GM10847 (cell line): Measurements from ENCODE around the gene FAM210B.

Experiments
- POLR2A ChIP-seq: IDR thresholded peaks from 2 replicates; pipeline ENCODE4 v1.6.1; 2011; ENCODE audit not compliant: insufficient read length; ENCODE audit errors: extremely low read depth

FAM210B gene

DNA sequence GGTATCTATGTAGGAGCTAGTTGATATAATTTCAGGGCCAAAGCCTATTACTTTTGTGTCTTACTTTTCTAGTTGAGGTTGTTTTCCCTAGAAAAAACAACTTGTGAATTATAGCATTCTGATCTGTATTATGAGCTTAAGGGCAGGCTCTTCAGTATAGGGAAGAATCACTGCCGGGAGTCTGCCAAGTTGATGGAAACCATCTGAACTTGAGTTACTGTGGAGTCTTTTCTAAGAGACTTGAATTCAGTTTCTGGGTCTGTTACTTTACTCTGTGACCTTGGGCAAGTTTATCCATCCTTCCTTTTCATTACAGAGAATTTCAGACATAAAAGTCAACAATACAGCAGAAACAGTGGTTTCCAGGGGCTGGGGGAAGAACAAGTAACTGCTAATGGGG lies 51.2 kb downstream of the FAM210B start:
- no peak for TF ChIP-seq POLR2A

DNA sequence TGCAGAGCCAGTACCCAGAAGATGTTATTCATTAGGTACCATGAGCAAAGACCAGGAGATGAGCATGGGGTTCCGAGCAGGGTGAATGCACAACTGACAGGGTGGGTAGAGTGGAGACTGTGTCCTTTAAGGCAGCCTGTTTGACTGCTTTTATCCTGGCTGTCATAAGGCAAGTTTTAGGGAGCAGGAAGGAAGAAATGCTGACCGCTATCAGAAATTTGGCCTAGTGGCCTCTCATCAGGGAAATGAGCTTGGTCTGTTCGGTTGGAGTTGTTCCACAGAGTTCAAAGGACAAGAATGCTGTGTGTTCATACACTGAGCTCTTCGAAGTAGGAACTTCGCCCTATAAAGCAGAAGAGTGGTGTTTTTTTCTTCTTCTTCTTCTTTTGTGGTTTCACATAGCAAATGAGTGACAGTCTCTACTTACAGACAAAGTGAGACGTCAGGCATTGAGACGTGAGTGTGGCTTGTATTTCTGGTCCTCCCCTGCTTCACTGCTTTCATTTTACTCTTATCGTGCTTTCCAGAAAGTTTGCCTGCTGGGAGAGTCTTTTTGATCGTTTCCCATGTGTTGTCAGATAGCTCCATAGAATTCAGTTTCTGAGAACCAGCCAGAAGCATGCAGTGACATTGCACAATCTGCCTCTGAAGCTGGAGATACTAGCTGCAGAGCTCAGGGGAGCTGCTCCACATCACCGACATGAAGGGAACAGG lies 53.1 kb downstream of the FAM210B start, which contains the start of gene CASS4:
Gene CASS4 (plus strand): TSS at position 502 of the 714 bp plus-strand sequence. CDS start 199 bp downstream, at position 701.
- no peak for TF ChIP-seq POLR2A

DNA sequence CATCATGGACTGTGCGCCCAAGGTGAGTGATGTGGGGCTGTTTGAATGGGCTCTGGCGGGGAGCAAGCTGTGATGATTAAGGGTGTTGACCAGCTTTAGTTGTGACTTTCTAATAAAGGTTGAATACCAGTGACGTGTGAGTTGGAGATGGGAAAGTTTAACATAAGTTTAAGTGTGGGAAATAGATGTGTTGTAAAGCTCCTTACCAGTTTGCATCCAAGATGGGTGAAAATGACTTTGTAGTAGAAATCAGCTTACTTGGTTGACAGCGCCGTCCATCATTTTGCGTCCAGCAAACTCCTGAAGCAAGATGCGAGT lies 53.7 kb downstream of the FAM210B start:
- TF ChIP-seq POLR2A = no peak

DNA sequence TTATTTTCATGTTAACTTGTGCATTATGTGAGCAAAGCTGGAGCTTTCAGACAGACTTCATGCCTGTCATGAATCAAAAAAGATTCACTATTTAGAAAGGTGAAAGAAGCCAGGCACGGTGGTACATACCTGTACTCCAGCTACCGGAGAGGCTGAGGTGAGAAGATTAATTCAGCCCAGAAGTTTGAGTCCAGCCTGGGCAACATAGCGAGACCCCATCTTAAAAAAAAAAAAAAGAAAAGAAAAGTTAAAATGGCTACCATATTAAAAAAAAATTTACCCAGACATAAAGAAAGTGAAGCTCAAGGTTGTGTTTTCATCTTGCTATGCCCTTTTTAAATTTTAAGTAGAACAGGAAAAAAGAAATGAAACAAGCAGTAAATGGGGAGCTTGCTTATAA lies 54.2 kb downstream of the FAM210B start:
- no peak for TF ChIP-seq POLR2A

DNA sequence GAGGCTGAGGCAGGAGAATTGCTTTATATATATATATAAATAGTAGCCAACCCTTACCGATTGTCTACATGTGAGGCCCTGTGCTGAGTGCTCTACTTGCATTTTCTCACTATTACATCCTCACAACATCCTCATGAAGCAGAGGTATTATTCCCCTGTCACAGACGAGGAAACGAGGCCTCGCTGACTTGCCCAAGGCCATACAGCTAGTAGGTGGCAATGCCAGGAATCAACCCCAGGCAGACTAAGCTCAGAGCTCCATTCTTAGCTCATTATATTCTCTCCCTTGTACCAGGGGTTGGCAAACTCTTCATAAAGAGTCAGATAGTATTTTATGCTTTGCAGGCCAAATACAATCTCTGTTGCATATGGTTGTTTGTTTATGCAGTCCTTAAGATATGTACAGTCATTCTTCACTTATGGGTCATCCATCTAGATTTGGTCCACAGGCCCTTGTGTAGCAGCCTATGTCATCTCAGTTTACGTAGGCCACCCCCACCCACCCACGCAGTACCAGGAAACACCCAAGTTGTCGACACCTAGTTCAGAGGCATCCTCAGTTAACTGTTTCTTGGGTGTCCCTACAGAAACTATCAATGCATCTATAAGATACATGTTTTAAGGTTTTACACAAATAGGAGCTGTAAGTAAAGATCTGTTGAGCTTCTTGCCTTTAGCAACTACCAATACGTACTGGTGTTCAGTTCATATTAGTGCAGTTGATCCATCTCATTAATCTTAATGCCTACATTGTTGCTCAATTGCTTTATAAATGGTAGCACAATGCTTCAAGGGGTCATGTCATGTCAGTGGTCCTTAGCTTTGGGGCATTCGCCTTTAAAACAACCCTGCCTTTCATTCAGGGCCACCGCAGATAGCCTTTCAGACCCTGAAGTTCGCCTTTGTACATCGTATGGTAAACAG lies 56.3 kb downstream of the FAM210B start:
- TF ChIP-seq POLR2A = no peak

DNA sequence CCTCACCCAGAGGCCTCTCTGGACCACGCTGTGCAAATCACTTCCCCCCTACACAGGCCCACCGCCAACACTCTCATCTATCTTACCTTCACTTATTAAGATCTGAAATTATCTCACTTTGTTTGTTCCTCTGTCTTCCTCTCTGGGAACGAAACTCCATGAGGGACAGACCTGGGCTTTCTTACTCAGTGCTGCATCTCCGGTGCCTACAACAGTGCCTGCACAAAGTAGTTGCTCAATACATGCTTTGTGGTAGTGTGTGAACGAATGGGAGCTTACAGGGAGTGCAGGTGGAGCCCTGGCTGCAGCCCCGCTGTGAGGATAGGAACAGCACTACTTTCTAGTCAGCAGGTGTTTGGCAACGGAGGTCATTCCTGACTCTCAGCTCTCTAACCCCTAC lies 58.6 kb downstream of the FAM210B start:
- TF ChIP-seq POLR2A = no peak

DNA sequence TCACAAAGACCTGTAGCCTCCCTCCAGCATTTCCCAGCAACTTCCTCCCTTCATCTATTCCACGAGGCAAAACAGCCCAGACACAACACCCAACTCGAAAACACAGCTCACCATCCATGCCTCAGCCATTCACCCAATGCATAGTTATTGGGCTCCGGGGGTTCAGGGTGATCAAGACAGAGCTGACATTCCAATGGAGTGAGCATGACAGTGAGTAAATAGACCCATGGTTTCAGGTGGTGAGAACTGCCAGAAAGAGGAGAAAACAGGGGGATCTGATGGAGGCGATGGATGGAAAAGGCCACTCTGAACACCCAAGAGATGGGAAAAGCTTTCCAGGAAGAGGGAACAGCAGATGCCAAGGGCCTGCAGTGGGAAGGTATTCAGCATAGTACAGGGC lies 59.1 kb downstream of the FAM210B start:
- TF ChIP-seq POLR2A = no peak
